Measurements from ENCODE around the gene ADAD1.
"Not testable (repeated sequence)": the region's sequence is repeated elsewhere in the genome, so short reads cannot be mapped to it uniquely, and the experiment has no call there.

The ADAD1 gene

GRCh38 chr4:122360754-122361153 lies 18.1 kb upstream of the ADAD1 start:
- Histone ChIP-seq H2BK15ac (ENCODE audit: low read depth, poor library complexity, severe bottlenecking) (no peak overlapping the region), H3K79me1 (replicated peaks; ENCODE audit: low read length, poor library complexity, severe bottlenecking) (no peaks in the 10 kb centered on the region), H3K27me3 (ENCODE audit: control insufficient read depth in 1 of 2, insufficient read depth in 1 of 2, low read length in 2 of 2) (no peaks in the 10 kb centered on the region), H3K36me3 (ENCODE audit: control insufficient read depth in 1 of 2, insufficient read depth in 2 of 2, low read depth in 1 of 2, low read length in 2 of 2) (peaks cover 13 to 79% of the 10 kb centered on the region in 2 experiments), H3K27ac (ENCODE audit: low read length, poor library complexity, severe bottlenecking) (no peak overlapping the region), H2BK12ac (ENCODE audit: low read length in 2 of 2) (no peak overlapping the region), H3K18ac (ENCODE audit: low read depth in 1 of 2, low read length in 2 of 2) (no peak overlapping the region), H3K14ac (ENCODE audit: low read length in 2 of 2) (no peak overlapping the region), H3K4ac (ENCODE audit: low read depth in 1 of 2, low read length in 2 of 2) (no peak overlapping the region), H2AK5ac (ENCODE audit: low read length, severe bottlenecking) (no peak overlapping the region), H4K91ac (ENCODE audit: low read length) (no peak overlapping the region), H2BK120ac (ENCODE audit: low read depth, low read length) (no peak overlapping the region), H3K4me2 (ENCODE audit: low read length, poor library complexity, severe bottlenecking) (no peak overlapping the region), H3K4me1 (ENCODE audit: control insufficient read depth, insufficient read depth, low read depth, low read length) (no peaks in the 10 kb centered on the region), H3K9me3 (ENCODE audit: control insufficient read depth, low read length) (peaks cover 7% of the 10 kb centered on the region), H2AFZ (ENCODE audit: low read depth, low read length) (no peak overlapping the region), H3K4me3 (ENCODE audit: insufficient read depth in 1 of 2, low read depth in 1 of 2, low read length in 2 of 2) (no peak overlapping the region), H2BK5ac (ENCODE audit: low read depth, low read length, poor library complexity, severe bottlenecking) (no peak overlapping the region), H3K23ac (ENCODE audit: low read length in 2 of 2) (no peak overlapping the region), H4K8ac (ENCODE audit: low read length) (no peak overlapping the region), H3K9ac (ENCODE audit: low read length) (no peak overlapping the region)
- WGBS, result 100% methylated on average over 1 of the region's 3 CpGs
- no peak for DNase-seq

- H2BK5ac ChIP-seq (ENCODE audit: low read depth, low read length, poor library complexity, severe bottlenecking), result no peak overlapping the region
- H4K8ac ChIP-seq (ENCODE audit: low read length), result no peak overlapping the region
- no peak overlapping the region for H2AK5ac ChIP-seq (ENCODE audit: low read length, severe bottlenecking)
- no peaks in the 10 kb centered on the region for H3K27me3 ChIP-seq (ENCODE audit: control insufficient read depth in 1 of 2, insufficient read depth in 1 of 2, low read length in 2 of 2)
- no peak overlapping the region for H3K23ac ChIP-seq (ENCODE audit: low read length in 2 of 2)
- no peak overlapping the region for H3K4ac ChIP-seq (ENCODE audit: low read depth in 1 of 2, low read length in 2 of 2)
- no peak overlapping the region for H3K18ac ChIP-seq (ENCODE audit: low read depth in 1 of 2, low read length in 2 of 2)
- 96% methylated on average over 18 of the region's 18 CpGs for WGBS
- no peak overlapping the region for H3K9ac ChIP-seq (ENCODE audit: low read length)
- H3K4me3 ChIP-seq (ENCODE audit: insufficient read depth in 1 of 2, low read depth in 1 of 2, low read length in 2 of 2), result no peak overlapping the region
- no peak overlapping the region for H2BK120ac ChIP-seq (ENCODE audit: low read depth, low read length)
- H3K4me1 ChIP-seq (ENCODE audit: control insufficient read depth, insufficient read depth, low read depth, low read length), result no peaks in the 10 kb centered on the region
- H4K91ac ChIP-seq (ENCODE audit: low read length), result no peak overlapping the region
- H2AFZ ChIP-seq (ENCODE audit: low read depth, low read length), result no peak overlapping the region
- peaks cover 10 to 42% of the 10 kb centered on the region in 2 experiments for H3K36me3 ChIP-seq (ENCODE audit: control insufficient read depth in 1 of 2, insufficient read depth in 2 of 2, low read depth in 1 of 2, low read length in 2 of 2)
- H2BK12ac ChIP-seq (ENCODE audit: low read length in 2 of 2), result no peak overlapping the region
- H3K4me2 ChIP-seq (ENCODE audit: low read length, poor library complexity, severe bottlenecking), result no peak overlapping the region
- H3K9me3 ChIP-seq (ENCODE audit: control insufficient read depth, low read length), result peaks cover 7% of the 10 kb centered on the region
- H3K79me1 ChIP-seq (replicated peaks; ENCODE audit: low read length, poor library complexity, severe bottlenecking), result no peaks in the 10 kb centered on the region
- no peak overlapping the region for H3K27ac ChIP-seq (ENCODE audit: low read length, poor library complexity, severe bottlenecking)
- peak overlapping the region in 1 of 2 experiments; percentile 75 for H3K14ac ChIP-seq (ENCODE audit: low read length in 2 of 2)
- DNase-seq, result no peak
- no peak overlapping the region for H2BK15ac ChIP-seq (ENCODE audit: low read depth, poor library complexity, severe bottlenecking)
Measured at GRCh38 chr4:122364700-122365404, 14.0 kb upstream of the ADAD1 start.

GRCh38 chr4:122368786-122369185 lies 10.0 kb upstream of the ADAD1 start:
- not testable (repeated sequence) for H2AFZ ChIP-seq (ENCODE audit: low read depth, low read length); H4K91ac ChIP-seq (ENCODE audit: low read length)
- 87% methylated on average over 3 of the region's 3 CpGs for WGBS

DNA sequence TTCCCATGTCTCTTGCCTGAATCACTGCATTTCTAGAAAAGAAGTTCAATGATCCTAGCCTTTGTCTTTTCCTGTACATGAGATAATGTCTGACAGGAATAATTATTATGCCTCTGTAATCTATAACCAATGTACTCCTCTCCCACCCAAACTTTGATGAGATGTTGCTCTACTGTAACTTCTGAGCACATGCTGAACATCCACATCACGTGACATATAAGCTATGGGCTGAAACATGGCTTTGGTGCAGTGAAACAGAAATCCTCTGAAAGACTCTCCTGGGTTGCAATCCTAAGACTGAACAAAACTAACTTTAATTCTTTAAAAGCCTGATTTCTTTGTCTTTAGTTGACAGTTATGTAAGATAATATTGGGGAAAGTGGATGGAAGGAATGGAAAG lies 1.5 kb upstream of the ADAD1 start:
- Histone ChIP-seq H2AFZ (ENCODE audit: low read depth, low read length) (no peak overlapping the region), H4K8ac (ENCODE audit: low read length) (no peak overlapping the region)
- DNase-seq, result no peak

More at GRCh38 chr4:122368786-122369185, 10.0 kb upstream of the ADAD1 start:
- H3K18ac ChIP-seq (ENCODE audit: low read depth in 1 of 2, low read length in 2 of 2); H2BK12ac ChIP-seq (ENCODE audit: low read length in 2 of 2); H2BK5ac ChIP-seq (ENCODE audit: low read depth, low read length, poor library complexity, severe bottlenecking); H2BK120ac ChIP-seq (ENCODE audit: low read depth, low read length); H3K4me1 ChIP-seq (ENCODE audit: control insufficient read depth, insufficient read depth, low read depth, low read length); H3K27ac ChIP-seq (ENCODE audit: low read length, poor library complexity, severe bottlenecking); H3K14ac ChIP-seq (ENCODE audit: low read length in 2 of 2); H3K27me3 ChIP-seq (ENCODE audit: control insufficient read depth in 1 of 2, insufficient read depth in 1 of 2, low read length in 2 of 2); DNase-seq; H3K4me3 ChIP-seq (ENCODE audit: insufficient read depth in 1 of 2, low read depth in 1 of 2, low read length in 2 of 2); H2AK5ac ChIP-seq (ENCODE audit: low read length, severe bottlenecking); H3K9me3 ChIP-seq (ENCODE audit: control insufficient read depth, low read length); H3K4me2 ChIP-seq (ENCODE audit: low read length, poor library complexity, severe bottlenecking); H3K36me3 ChIP-seq (ENCODE audit: control insufficient read depth in 1 of 2, insufficient read depth in 2 of 2, low read depth in 1 of 2, low read length in 2 of 2); H2BK15ac ChIP-seq (ENCODE audit: low read depth, poor library complexity, severe bottlenecking); H3K9ac ChIP-seq (ENCODE audit: low read length); H4K8ac ChIP-seq (ENCODE audit: low read length); H3K4ac ChIP-seq (ENCODE audit: low read depth in 1 of 2, low read length in 2 of 2); H3K79me1 ChIP-seq (replicated peaks; ENCODE audit: low read length, poor library complexity, severe bottlenecking); H3K23ac ChIP-seq (ENCODE audit: low read length in 2 of 2): not testable (repeated sequence)

More for the DNA sequence above, 1.5 kb upstream of the ADAD1 start:
- Histone ChIP-seq H3K4me3 (ENCODE audit: insufficient read depth in 1 of 2, low read depth in 1 of 2, low read length in 2 of 2) (no peak overlapping the region), H4K91ac (ENCODE audit: low read length) (no peak overlapping the region), H2AK5ac (ENCODE audit: low read length, severe bottlenecking) (no peak overlapping the region), H3K4me2 (ENCODE audit: low read length, poor library complexity, severe bottlenecking) (no peak overlapping the region), H3K14ac (ENCODE audit: low read length in 2 of 2) (no peak overlapping the region), H3K4me1 (ENCODE audit: control insufficient read depth, insufficient read depth, low read depth, low read length) (no peaks in the 10 kb centered on the region), H2BK12ac (ENCODE audit: low read length in 2 of 2) (no peak overlapping the region), H2BK15ac (ENCODE audit: low read depth, poor library complexity, severe bottlenecking) (no peak overlapping the region), H3K23ac (ENCODE audit: low read length in 2 of 2) (no peak overlapping the region), H2BK5ac (ENCODE audit: low read depth, low read length, poor library complexity, severe bottlenecking) (no peak overlapping the region), H2BK120ac (ENCODE audit: low read depth, low read length) (no peak overlapping the region), H3K27me3 (ENCODE audit: control insufficient read depth in 1 of 2, insufficient read depth in 1 of 2, low read length in 2 of 2) (no peaks in the 10 kb centered on the region), H3K9ac (ENCODE audit: low read length) (no peak overlapping the region), H3K79me1 (replicated peaks; ENCODE audit: low read length, poor library complexity, severe bottlenecking) (no peaks in the 10 kb centered on the region), H3K18ac (ENCODE audit: low read depth in 1 of 2, low read length in 2 of 2) (no peak overlapping the region), H3K4ac (ENCODE audit: low read depth in 1 of 2, low read length in 2 of 2) (no peak overlapping the region), H3K27ac (ENCODE audit: low read length, poor library complexity, severe bottlenecking) (no peak overlapping the region), H3K9me3 (ENCODE audit: control insufficient read depth, low read length) (no peaks in the 10 kb centered on the region), H3K36me3 (ENCODE audit: control insufficient read depth in 1 of 2, insufficient read depth in 2 of 2, low read depth in 1 of 2, low read length in 2 of 2) (no peaks in the 10 kb centered on the region)
- WGBS, result 80% methylated on average over 1 of the region's 1 CpG
